Activated effector memory CD4-positive, alpha-beta T cell treated with Interleukin-2 at 50 U/mL for 16 hours (primary cell): Measurements from ENCODE around the gene CLPTM1L.
"Not testable (repeated sequence)": the region's sequence is repeated elsewhere in the genome, so short reads cannot be mapped to it uniquely, and the experiment has no call there.

Source experiments
- DNase-seq: peaks from one replicate; pipeline ENCODE4 v3.0.0-alpha.2; 2020

Gene CLPTM1L

DNA sequence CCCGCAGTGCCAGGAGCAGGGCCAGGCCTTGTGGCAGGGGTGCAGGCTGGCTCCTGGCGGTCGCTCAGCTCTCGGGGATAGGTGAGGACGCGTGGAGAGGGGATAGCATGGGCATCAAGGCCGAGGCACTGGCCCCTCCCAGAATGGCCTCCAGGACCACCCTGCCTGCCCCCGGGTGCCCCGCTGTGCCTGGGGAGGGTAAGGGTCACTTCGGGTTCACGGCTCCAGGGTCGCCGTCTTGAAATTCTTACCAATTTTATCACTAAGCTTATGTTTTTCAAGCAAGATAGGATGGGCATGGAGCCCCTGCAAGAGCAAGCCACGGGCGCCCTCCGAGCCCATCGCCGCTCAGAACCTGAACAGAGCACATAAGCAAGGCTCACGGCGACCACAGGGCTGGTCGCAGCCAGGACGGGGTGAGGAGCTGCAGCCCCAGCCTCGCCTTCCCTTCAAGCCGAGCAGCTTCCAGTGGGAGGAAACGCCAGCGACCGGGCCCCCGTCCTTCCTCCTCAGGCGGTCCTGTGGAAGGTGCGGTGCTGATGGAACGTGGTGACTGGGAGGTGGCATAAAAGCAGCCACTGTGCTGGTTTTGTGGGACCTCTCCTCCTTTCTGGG is 14.2 kb upstream of the CLPTM1L start:
- DNase-seq, result no peak

- no peak for DNase-seq
Measured at GRCh38 chr5:1358726-1359025, 13.8 kb upstream of the CLPTM1L start.

DNA sequence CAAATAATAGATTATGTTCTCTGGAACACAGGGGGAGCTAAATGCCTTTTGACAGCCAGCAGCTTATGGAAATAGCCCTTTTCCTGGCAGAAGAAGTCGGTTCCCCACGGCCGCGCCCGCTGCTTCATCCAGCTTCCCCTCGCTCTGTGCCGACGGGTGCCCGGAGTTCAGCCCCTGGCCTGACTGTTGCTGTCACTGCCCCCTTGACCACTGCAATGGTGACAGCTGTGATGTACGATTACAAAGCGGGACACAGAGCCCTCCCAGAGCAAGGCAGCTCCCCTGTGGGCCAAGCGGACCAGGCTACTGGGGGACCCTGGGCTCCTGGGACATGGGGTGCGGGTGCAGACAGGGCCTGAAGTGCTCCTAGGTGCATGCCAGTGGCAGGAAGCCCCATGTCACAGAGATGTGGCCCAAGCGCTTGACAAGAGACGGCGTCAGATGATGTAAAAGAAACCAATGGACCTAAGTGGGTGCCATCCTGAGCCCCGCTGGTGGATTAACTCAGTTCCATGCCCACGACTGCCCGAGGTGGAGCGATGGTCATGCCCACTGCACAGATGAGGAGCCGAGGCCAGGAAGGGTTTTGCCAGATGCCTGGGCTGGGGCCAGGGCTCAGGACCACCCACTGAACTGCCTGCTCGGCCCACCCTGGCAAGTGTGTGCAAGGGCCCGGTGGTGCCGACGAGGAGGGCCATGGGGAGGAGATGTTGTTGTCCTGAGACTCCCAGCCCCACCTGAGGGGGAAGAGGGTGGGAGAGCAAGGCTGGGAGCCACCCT is 13.2 kb upstream of the CLPTM1L start:
- DNase-seq, result no peak

- DNase-seq, result no peak
Measured at GRCh38 chr5:1356873-1357787, 12.2 kb upstream of the CLPTM1L start.

- no peak for DNase-seq
Measured at GRCh38 chr5:1354576-1354975, 9.7 kb upstream of the CLPTM1L start.

DNA sequence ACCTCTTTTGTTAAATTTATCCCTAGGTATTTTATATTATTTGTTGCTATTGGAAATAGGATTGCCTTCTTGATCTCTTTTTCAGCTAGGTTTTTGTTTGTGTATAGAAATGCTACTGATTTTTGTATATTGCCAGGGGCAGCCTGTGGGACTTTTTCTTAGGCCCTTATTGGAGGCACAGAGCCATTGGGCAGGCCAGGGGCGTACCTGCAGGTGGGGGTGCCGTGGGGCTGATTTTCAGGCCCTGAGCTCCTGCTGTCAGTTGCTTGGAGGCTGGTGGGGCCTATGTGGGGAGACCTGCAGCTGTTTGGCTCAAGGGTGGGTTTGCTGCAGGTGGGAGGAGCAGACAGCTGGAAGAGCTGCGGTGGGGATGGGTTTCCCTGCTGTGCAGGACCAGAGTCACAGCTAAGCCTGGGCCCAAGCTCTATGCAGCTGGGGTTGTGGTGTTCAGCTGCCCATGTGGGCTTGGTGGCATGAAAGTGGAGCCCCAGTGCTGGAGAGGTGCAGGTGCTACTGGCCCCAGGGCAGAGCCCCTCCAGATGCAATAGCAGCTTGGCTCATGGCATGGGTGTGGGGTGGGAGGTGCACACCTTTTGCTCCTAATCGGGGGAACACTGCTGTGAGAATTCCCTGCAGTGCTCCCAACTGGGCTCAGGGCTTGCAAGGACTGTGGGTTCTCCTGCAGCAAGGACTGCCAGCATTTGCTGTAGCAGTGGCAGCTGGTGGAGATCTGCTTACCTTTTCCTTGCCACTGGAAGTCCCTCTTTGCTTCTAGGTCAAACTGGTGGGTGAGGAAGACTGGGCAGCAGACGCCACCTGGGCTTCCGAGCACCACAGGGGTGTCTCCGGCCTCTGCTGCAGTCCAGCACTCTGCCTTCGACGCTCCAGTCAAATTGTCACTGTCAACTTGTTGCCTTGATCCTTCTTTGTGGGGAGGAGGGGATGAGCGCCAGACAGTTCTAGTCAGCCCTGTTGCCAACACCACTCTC is 7.6 kb upstream of the CLPTM1L start:
- no peak for DNase-seq

GRCh38 chr5:1351156-1351555 is 6.3 kb upstream of the CLPTM1L start:
- DNase-seq, result no peak

DNA sequence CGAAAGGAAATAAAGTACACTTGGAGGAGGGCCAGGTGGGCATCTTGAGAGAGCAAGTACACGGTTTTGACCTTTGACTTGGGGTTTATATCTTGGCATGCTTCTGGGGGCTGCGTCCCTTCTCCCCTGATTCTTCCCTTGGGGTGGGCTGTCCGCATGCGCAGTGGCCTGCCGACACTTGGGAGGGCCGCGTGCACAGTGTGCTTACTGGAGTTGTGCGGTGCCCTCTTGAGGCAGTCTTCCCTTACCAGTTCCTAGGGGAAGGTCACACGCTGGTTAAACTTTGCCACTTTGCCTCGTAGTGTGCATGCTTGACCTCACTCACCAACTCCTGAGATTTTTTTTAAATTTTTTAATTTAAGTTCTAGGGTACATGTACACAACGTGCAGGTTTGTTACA is 4.3 kb upstream of the CLPTM1L start:
- no peak for DNase-seq

DNA sequence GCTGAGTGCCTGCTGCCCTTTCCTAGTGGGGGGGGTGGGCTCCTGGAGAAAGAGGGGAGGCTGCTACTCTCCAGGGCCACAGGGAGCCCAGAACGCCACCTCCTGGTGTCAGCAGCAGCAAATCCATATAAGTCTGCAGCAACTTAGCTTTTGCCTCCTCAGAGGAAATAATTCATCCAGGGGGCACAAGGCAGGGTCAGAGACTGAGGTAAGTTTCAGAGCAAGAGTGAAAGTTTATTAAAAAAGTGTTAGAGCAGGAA is 4.0 kb upstream of the CLPTM1L start:
- no peak for DNase-seq

DNA sequence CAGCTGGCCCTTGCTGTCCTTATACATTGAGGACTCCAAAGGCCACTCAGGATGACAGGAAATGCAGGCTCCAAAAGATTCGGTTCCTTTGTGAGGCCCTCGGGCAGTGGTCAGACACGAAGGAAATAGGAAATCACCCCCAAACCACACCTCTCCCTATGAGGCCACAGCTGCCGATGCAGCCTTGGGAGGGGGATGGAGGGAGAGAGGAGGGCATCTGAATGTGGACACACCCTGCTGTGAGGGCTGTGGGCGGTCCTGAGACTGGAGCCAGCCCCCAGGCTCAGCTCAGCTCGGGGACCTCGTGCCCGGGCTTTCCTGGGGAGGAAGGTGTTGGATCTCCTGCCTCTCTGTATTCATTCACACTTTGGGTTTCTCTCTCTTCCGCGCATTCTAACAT is 2.7 kb upstream of the CLPTM1L start:
- no peak for DNase-seq

DNA sequence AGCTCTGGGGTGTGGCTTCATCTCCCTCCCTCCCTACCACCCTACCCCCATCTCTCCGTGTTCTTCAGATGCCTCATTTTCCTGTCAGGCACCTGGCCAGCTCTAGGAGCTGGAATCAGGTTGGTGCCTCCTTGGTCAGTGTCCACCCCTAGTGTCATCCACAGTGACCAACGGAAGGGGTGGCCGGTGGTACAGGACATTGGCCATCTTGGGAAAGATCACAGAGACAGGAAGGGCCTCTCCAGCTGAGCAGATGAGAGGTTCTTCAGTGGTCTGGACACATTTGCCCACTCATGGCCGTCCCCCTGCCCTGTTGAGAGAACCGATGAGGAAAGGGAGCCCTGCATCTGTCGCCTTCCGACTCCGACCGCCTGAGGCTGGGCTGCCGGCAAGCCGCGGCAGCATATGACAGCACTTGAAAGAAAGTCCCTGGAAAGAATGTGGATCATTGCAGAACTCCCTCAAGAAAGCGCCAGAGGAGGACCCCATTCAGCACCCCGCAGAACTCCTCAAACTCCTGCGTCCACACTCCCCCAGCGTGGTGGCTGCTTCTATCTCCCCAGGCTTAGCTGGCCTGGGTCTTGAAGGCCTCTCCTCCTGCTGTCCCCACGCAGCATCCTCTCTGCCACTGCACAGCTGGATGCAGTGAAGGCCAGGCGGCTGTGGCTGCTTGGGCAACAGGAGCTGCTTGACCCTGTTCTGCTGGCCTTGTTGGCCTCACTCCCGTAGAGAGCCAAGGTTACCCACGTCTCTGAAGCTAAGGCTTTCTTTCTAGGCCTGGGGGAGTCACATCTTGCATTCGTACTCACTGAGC is 1.9 kb upstream of the CLPTM1L start:
- DNase-seq, result no peak

DNA sequence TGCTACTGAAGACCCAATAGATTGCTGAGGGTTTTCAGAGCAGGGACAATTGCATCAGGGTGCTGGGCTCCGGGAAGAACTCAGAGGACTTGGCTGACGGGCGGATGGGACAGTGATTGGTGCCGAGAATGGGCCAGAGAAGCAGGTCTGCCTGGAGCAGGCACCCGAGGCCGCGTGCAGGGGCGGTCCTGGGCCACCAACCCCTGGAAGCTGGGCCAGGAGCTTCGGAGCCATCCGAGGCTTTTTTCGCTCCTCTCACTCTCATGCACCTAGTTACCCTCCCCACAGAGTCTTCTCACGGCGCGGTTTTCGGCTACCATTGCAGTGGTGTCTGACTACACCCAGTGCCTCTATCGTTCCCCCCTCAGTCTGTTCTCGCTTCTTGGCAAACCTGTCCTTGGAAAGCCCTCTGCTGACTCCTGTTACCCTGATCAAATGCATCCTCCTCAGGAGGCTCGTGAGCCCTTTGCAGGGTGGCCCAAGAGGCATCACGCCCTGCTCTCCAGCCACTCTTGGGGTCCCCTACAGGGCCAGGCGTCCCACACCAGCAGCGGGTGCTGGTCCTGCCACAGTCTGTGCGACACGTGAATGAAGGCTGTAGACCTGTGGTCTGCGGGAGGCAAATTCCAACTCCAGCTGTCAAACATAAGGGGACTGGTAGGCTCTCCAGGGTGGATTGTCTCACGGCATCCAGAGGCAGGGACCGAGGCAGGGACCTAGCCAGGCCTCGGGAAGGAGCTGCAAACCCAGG is 1.2 kb upstream of the CLPTM1L start:
- DNase-seq, result no peak

- no peak for DNase-seq
Measured at GRCh38 chr5:1343931-1344901, 683 bp downstream of the CLPTM1L start.

DNA sequence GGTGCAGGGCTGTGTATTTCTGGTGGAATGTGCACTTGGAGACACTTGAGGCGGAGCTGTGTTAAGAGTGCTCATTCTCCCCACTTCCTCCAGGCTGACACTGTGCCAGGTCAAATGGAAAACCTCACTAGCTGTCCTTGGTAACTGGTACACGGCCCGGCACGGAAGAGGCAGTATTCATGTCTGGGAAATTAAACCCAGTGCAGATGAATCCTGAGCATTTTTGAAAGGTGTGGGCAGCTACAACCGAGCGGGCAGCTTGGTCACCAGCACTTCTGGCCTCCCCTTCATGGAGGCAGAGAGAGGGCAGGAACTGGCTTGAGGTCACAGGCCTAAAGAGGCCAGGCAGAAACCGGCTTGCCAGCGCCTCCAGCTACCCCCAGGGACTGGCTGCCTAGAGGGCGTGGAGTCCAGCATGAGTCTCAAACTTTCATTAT is 1.6 kb downstream of the CLPTM1L start:
- DNase-seq, result no peak

GRCh38 chr5:1342711-1343110 is 2.2 kb downstream of the CLPTM1L start:
- not testable (repeated sequence) for DNase-seq

GRCh38 chr5:1342268-1342667 is 2.6 kb downstream of the CLPTM1L start:
- DNase-seq, result no peak

DNA sequence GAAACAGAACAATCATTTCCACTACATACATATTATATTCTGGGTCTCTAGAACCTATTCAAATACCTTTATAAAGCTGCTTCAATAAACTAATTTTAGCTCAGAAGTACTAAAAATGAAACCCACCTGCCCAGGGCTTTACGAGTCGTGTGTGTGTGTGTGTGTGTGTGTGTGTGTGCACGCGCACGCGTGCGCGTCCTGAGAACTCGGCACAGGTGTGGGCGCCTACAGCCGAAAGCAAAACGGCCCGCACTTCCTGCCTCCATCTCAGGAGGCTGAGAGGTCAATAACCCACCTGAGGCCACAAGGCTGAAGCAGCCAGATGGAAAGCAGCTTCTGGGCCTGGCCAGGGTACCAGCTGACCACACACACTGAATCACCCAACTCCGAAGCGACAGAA is 3.0 kb downstream of the CLPTM1L start:
- DNase-seq, result no peak

DNA sequence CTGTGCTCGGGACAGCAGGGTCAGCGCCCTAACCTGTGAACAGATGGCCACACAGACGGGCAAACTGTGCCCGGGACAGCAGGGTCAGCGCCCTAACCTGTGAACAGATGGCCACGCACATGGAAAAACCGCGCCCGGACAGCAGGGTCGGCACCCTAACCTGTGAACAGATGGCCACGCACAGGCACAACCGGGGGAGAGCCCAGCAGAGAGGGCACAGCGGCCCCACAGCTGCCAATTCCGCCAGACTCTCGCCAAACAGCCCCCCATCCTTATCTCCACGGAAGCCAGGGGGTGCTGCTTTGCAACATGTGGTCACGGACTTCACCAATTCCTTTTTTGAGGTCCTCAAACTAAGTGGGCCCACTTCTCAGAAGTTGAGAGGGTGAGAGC is 5.1 kb downstream of the CLPTM1L start:
- not testable (repeated sequence) for DNase-seq

- DNase-seq, result not testable (repeated sequence)
Measured at GRCh38 chr5:1339139-1339817, 5.6 kb downstream of the CLPTM1L start.
